Neuronal stem cell (in vitro differentiated cells): ENCODE results near the gene NCAM2.
A peak's percentile ranks its signal among the peaks of the same experiment; 100 is the strongest.

Source experiments
- DNase-seq: peaks from one replicate; pipeline ENCODE4 v3.0.0-alpha.2; 2013; ENCODE audit warnings: low spot score
- H2AFZ ChIP-seq: one replicate; pipeline ENCODE4 v1.6.1; 2013; ENCODE audit warnings: mild to moderate bottlenecking, low read length, inconsistent platforms
- H2AK5ac ChIP-seq: 2 replicates; pipeline ENCODE4 v1.6.1; 2013; ENCODE audit warnings: low read depth, mild to moderate bottlenecking, inconsistent platforms, low read length, moderate library complexity, mixed read lengths
- H2BK120ac ChIP-seq: 2 replicates; pipeline ENCODE4 v1.6.1; 2013; ENCODE audit warnings: low read depth, mild to moderate bottlenecking, inconsistent platforms, low read length, moderate library complexity, mixed read lengths
- H2BK12ac ChIP-seq: one replicate; pipeline ENCODE4 v1.6.1; 2013; ENCODE audit warnings: low read length, inconsistent platforms
- H2BK15ac ChIP-seq: 2 replicates; pipeline ENCODE4 v1.6.1; 2013; ENCODE audit warnings: mild to moderate bottlenecking, low read length, inconsistent platforms, mixed read lengths
- H2BK5ac ChIP-seq: one replicate; pipeline ENCODE4 v1.6.1; 2013; ENCODE audit warnings: inconsistent platforms, mild to moderate bottlenecking, low read length, moderate library complexity
- H3K14ac ChIP-seq: one replicate; pipeline ENCODE4 v1.6.1; 2013; ENCODE audit warnings: low read length, inconsistent platforms
- H3K18ac ChIP-seq: 2 replicates; pipeline ENCODE4 v1.6.1; 2013; ENCODE audit warnings: low read length, inconsistent platforms
- H3K23ac ChIP-seq: 2 replicates; pipeline ENCODE4 v1.6.1; 2013; ENCODE audit warnings: low read depth, mild to moderate bottlenecking, mixed read lengths, low read length, inconsistent platforms; ENCODE audit not compliant: poor library complexity
- H3K27ac ChIP-seq: replicated peaks from 3 replicates; pipeline ENCODE4 v1.5.1; 2013; ENCODE audit warnings: low read length, inconsistent platforms
- H3K27me3 ChIP-seq, 3 experiments: 2 replicates each; pipeline ENCODE4 v1.6.1; 2013; ENCODE audit warnings: low read length in 3 of 3, mild to moderate bottlenecking in 2 of 3, inconsistent platforms in 1 of 3, low read depth in 1 of 3, mixed read lengths in 1 of 3, moderate library complexity in 1 of 3; ENCODE audit not compliant: control insufficient read depth in 3 of 3, insufficient read depth in 3 of 3
- H3K36me3 ChIP-seq, 2 donors: replicated peaks in 1 of 2; 2 replicates each; pipeline ENCODE4 v1.6.1; 2013; ENCODE audit warnings: low read length in 2 of 2; ENCODE audit not compliant: control insufficient read depth in 2 of 2, insufficient read depth in 2 of 2
- H3K4ac ChIP-seq: 2 replicates; pipeline ENCODE4 v1.6.1; 2013; ENCODE audit warnings: inconsistent platforms, mild to moderate bottlenecking, low read length, moderate library complexity
- H3K4me1 ChIP-seq, 2 donors: 1 replicate in 1 of 2; 2 replicates in 1 of 2; pipeline ENCODE4 v1.6.1; 2013; ENCODE audit warnings: low read length in 2 of 2, low read depth in 1 of 2; ENCODE audit not compliant: control insufficient read depth in 2 of 2, insufficient read depth in 1 of 2
- H3K4me2 ChIP-seq: one replicate; pipeline ENCODE4 v1.6.1; 2013; ENCODE audit warnings: mild to moderate bottlenecking, low read length, inconsistent platforms; ENCODE audit not compliant: insufficient read depth, poor library complexity, severe bottlenecking
- H3K4me3 ChIP-seq, 2 donors: 2 replicates each; pipeline ENCODE4 v1.5.1; 2013; ENCODE audit warnings: low read length in 2 of 2, mild to moderate bottlenecking in 2 of 2, inconsistent platforms in 1 of 2, moderate library complexity in 1 of 2
- H3K79me1 ChIP-seq: one replicate; pipeline ENCODE4 v1.6.1; 2013; ENCODE audit warnings: low read depth, mild to moderate bottlenecking, inconsistent platforms, low read length, moderate library complexity
- H3K9ac ChIP-seq: one replicate; pipeline ENCODE4 v1.6.1; 2013; ENCODE audit warnings: mild to moderate bottlenecking, low read depth, low read length, inconsistent platforms; ENCODE audit not compliant: poor library complexity
- H3K9me3 ChIP-seq, 2 donors: replicated peaks in 1 of 2; 2 replicates each; pipeline versions ENCODE3 to v1.6.1; 2013; ENCODE audit warnings: low read length in 2 of 2, mild to moderate bottlenecking in 2 of 2, inconsistent platforms in 1 of 2, low read depth in 1 of 2, mixed read lengths in 1 of 2, moderate library complexity in 1 of 2; ENCODE audit not compliant: control insufficient read depth in 2 of 2, insufficient read depth in 1 of 2
- H4K8ac ChIP-seq: one replicate; pipeline ENCODE4 v1.6.1; 2013; ENCODE audit warnings: low read depth, mild to moderate bottlenecking, inconsistent platforms, low read length, moderate library complexity
- H4K91ac ChIP-seq: one replicate; pipeline ENCODE4 v1.6.1; 2013; ENCODE audit warnings: low read length, low read depth, mild to moderate bottlenecking, inconsistent platforms; ENCODE audit not compliant: poor library complexity
- WGBS, 2 donors: extraction: QIAGEN DNeasy Blood & Tissue Kit; methylation state at CpG; one replicate each; pipeline ENCODE4 v1.1.7; 2013; ENCODE audit warnings: missing lambda C conversion rate in 2 of 2, mixed read lengths in 1 of 2; ENCODE audit not compliant: insufficient read length in 2 of 2, insufficient replicate concordance in 1 of 2; ENCODE audit errors: extremely low coverage in 2 of 2; 5-methylcytosine and 5-hydroxymethylcytosine counted together

Gene NCAM2

GRCh38 chr21:21163904-21164303 is 165.7 kb downstream of the NCAM2 start:
- no peaks in the 10 kb centered on the region for H3K4me1 ChIP-seq
- H3K4ac ChIP-seq, result no peak overlapping the region
- no peak overlapping the region for H3K18ac ChIP-seq
- no peaks in the 10 kb centered on the region for H3K9me3 ChIP-seq
- H3K14ac ChIP-seq, result no peak overlapping the region
- H2BK15ac ChIP-seq, result no peak overlapping the region
- H2AFZ ChIP-seq, result no peak overlapping the region
- no peak overlapping the region for H2AK5ac ChIP-seq
- peak; percentile 31 for DNase-seq
- no peak overlapping the region for H3K27ac ChIP-seq
- H4K91ac ChIP-seq, result no peak overlapping the region
- H3K4me3 ChIP-seq, result no peak overlapping the region
- no peak overlapping the region for H3K9ac ChIP-seq
- H2BK120ac ChIP-seq, result no peak overlapping the region
- no peak overlapping the region for H2BK5ac ChIP-seq
- H4K8ac ChIP-seq, result no peak overlapping the region
- H3K27me3 ChIP-seq, result no peaks in the 10 kb centered on the region
- no peaks in the 10 kb centered on the region for H3K36me3 ChIP-seq
- H3K23ac ChIP-seq, result no peak overlapping the region
- no peak overlapping the region for H3K4me2 ChIP-seq
- H3K79me1 ChIP-seq, result no peaks in the 10 kb centered on the region
- WGBS, 2 donors, result no CpG with 5 or more reads among the region's 1 CpG
- no peak overlapping the region for H2BK12ac ChIP-seq

- no peaks in the 10 kb centered on the region for H3K4me1 ChIP-seq
- no peak overlapping the region for H2AFZ ChIP-seq
- no peak overlapping the region for H3K4me3 ChIP-seq
- no peak overlapping the region for H2BK5ac ChIP-seq
- H2BK12ac ChIP-seq, result no peak overlapping the region
- no peaks in the 10 kb centered on the region for H3K36me3 ChIP-seq
- H2BK120ac ChIP-seq, result no peak overlapping the region
- no peaks in the 10 kb centered on the region for H3K79me1 ChIP-seq
- no peak overlapping the region for H3K9ac ChIP-seq
- H4K8ac ChIP-seq, result no peak overlapping the region
- H3K4me2 ChIP-seq, result no peak overlapping the region
- no peak overlapping the region for H3K23ac ChIP-seq
- no peaks in the 10 kb centered on the region for H3K27me3 ChIP-seq
- H2AK5ac ChIP-seq, result no peak overlapping the region
- H3K14ac ChIP-seq, result no peak overlapping the region
- DNase-seq, result no peak
- H3K4ac ChIP-seq, result no peak overlapping the region
- no peak overlapping the region for H3K27ac ChIP-seq
- H3K9me3 ChIP-seq, result no peaks in the 10 kb centered on the region
- H2BK15ac ChIP-seq, result no peak overlapping the region
- no peak overlapping the region for H4K91ac ChIP-seq
- no peak overlapping the region for H3K18ac ChIP-seq
- no CpG with 5 or more reads among the region's 2 CpGs for WGBS, 2 donors
Observed at GRCh38 chr21:21165063-21165645, 166.9 kb downstream of the NCAM2 start.

- WGBS, 2 donors, result no CpG with 5 or more reads among the region's 2 CpGs
- no peak overlapping the region for H2AK5ac ChIP-seq
- H3K9ac ChIP-seq, result no peak overlapping the region
- no peaks in the 10 kb centered on the region for H3K9me3 ChIP-seq
- H4K91ac ChIP-seq, result no peak overlapping the region
- H3K4me1 ChIP-seq, result no peaks in the 10 kb centered on the region
- DNase-seq, result no peak
- H2BK5ac ChIP-seq, result no peak overlapping the region
- H3K4me3 ChIP-seq, result no peak overlapping the region
- H3K23ac ChIP-seq, result no peak overlapping the region
- H3K18ac ChIP-seq, result no peak overlapping the region
- H3K27ac ChIP-seq, result no peak overlapping the region
- no peak overlapping the region for H2BK12ac ChIP-seq
- no peak overlapping the region for H3K14ac ChIP-seq
- no peak overlapping the region for H2BK120ac ChIP-seq
- no peaks in the 10 kb centered on the region for H3K27me3 ChIP-seq
- no peak overlapping the region for H4K8ac ChIP-seq
- H3K79me1 ChIP-seq, result no peaks in the 10 kb centered on the region
- H3K4me2 ChIP-seq, result no peak overlapping the region
- no peak overlapping the region for H2BK15ac ChIP-seq
- H2AFZ ChIP-seq, result no peak overlapping the region
- no peaks in the 10 kb centered on the region for H3K36me3 ChIP-seq
- H3K4ac ChIP-seq, result no peak overlapping the region
Observed at GRCh38 chr21:21174676-21175075, 176.5 kb downstream of the NCAM2 start.

GRCh38 chr21:21175798-21176334 is 177.7 kb downstream of the NCAM2 start:
- H3K23ac ChIP-seq, result no peak overlapping the region
- H3K4me2 ChIP-seq, result no peak overlapping the region
- H2AFZ ChIP-seq, result no peak overlapping the region
- H3K9ac ChIP-seq, result no peak overlapping the region
- H3K4me3 ChIP-seq, result no peak overlapping the region
- no peak overlapping the region for H2AK5ac ChIP-seq
- no peak for DNase-seq
- no peak overlapping the region for H3K27ac ChIP-seq
- no peak overlapping the region for H2BK12ac ChIP-seq
- no peaks in the 10 kb centered on the region for H3K27me3 ChIP-seq
- no peak overlapping the region for H2BK15ac ChIP-seq
- H3K14ac ChIP-seq, result no peak overlapping the region
- WGBS, 2 donors, result no CpG with 5 or more reads among the region's 1 CpG
- H2BK120ac ChIP-seq, result no peak overlapping the region
- H4K8ac ChIP-seq, result no peak overlapping the region
- no peaks in the 10 kb centered on the region for H3K4me1 ChIP-seq
- H4K91ac ChIP-seq, result no peak overlapping the region
- H3K36me3 ChIP-seq, result no peaks in the 10 kb centered on the region
- no peaks in the 10 kb centered on the region for H3K79me1 ChIP-seq
- no peak overlapping the region for H3K4ac ChIP-seq
- H3K18ac ChIP-seq, result no peak overlapping the region
- no peak overlapping the region for H2BK5ac ChIP-seq
- no peaks in the 10 kb centered on the region for H3K9me3 ChIP-seq
